Natural killer cell treated with Interleukin-12 subunit alpha and Interleukin-12 subunit beta and Interleukin-15 and Interleukin-18, amount 100 ng/mL, for 72 hours (primary cell): ENCODE measurements around the gene SARS2. TPM values are rescaled to one million over a fixed set of nuclear protein-coding genes. Genes with fewer than 3 reads are reported as not detected.

ENCODE experiments used
- ATAC-seq, 2 donors: fragments of 150-1000 bp; cut with Tn5 transposase in 1 of 2; sonication (Bioruptor Pico), chemical (Tn5 transposase) in 1 of 2; 2 replicates each; pipeline ENCODE4 v1.10.0; 2021
- DNase-seq: peaks from one replicate; pipeline ENCODE4 v3.0.0; 2022; ENCODE audit warnings: low spot score
- H3K27ac Mint-ChIP-seq, 2 donors: 1 replicate in 1 of 2; 2 replicates in 1 of 2; pipeline ENCODE4 v1.8.0; 2022; ENCODE audit warnings: mixed read lengths in 2 of 2, mild to moderate bottlenecking in 1 of 2, moderate library complexity in 1 of 2
- H3K27me3 Mint-ChIP-seq, 2 donors: 1 replicate in 1 of 2; 2 replicates in 1 of 2; pipeline ENCODE4 v1.8.0; 2022; ENCODE audit warnings: mixed read lengths in 2 of 2
- H3K36me3 Mint-ChIP-seq: one replicate; pipeline ENCODE4 v1.8.0; 2022; ENCODE audit warnings: mixed read lengths
- H3K4me1 Mint-ChIP-seq, 2 donors: 1 replicate in 1 of 2; 2 replicates in 1 of 2; pipeline ENCODE4 v1.8.0; 2022; ENCODE audit warnings: low read depth in 2 of 2, mixed read lengths in 2 of 2, mild to moderate bottlenecking in 1 of 2
- H3K4me3 Mint-ChIP-seq: one replicate; pipeline ENCODE4 v1.8.0; 2022; ENCODE audit warnings: mixed read lengths
- H3K9me3 Mint-ChIP-seq: 2 replicates; pipeline ENCODE4 v1.8.0; 2022; ENCODE audit warnings: mixed read lengths
- total RNA-seq, 2 donors: library from RNA; stranded (reverse); gene quantifications; one replicate each; pipeline ENCODE4 v1.2.3, GENCODE V29; 2022

Gene SARS2
- total RNA-seq, 2 donors from 2014 or later = 32.4 to 70.3 TPM

- no peaks in the 10 kb centered on the region for H3K36me3 Mint-ChIP-seq
- no peaks in the 10 kb centered on the region for H3K27me3 Mint-ChIP-seq
- no peaks in the 10 kb centered on the region for H3K9me3 Mint-ChIP-seq
- no peak for DNase-seq
- no peak overlapping the region for H3K4me3 Mint-ChIP-seq
- H3K4me1 Mint-ChIP-seq = peaks cover 0 to 4% of the 10 kb centered on the region in 2 donors
- ATAC-seq = no peak
- H3K27ac Mint-ChIP-seq = no peak overlapping the region
Observed at GRCh38 chr19:38959618-38960017, 29.1 kb upstream of the SARS2 start.

GRCh38 chr19:38958301-38958700 is 27.7 kb upstream of the SARS2 start:
- DNase-seq (no peak), ATAC-seq (no peak)
- no peaks in the 10 kb centered on the region for H3K36me3 Mint-ChIP-seq
- H3K4me3 Mint-ChIP-seq = no peak overlapping the region
- no peaks in the 10 kb centered on the region for H3K9me3 Mint-ChIP-seq
- H3K27ac Mint-ChIP-seq = no peak overlapping the region
- peaks cover 0 to 4% of the 10 kb centered on the region in 2 donors for H3K4me1 Mint-ChIP-seq
- H3K27me3 Mint-ChIP-seq = peaks cover 0 to 7% of the 10 kb centered on the region in 2 donors

GRCh38 chr19:38956264-38956663 is 25.7 kb upstream of the SARS2 start:
- ATAC-seq (no peak), DNase-seq (no peak)
- Mint-ChIP-seq H3K9me3 (no peaks in the 10 kb centered on the region), H3K27me3 (peaks cover 6 to 20% of the 10 kb centered on the region in 2 donors), H3K4me3 (no peak overlapping the region), H3K36me3 (no peaks in the 10 kb centered on the region), H3K4me1 (peaks cover 6% of the 10 kb centered on the region in 2 donors), H3K27ac (no peak overlapping the region)

- Mint-ChIP-seq H3K4me1 (peaks cover 6 to 14% of the 10 kb centered on the region in 2 donors), H3K4me3 (no peak overlapping the region)
Observed at GRCh38 chr19:38953677-38954076, 23.1 kb upstream of the SARS2 start.

GRCh38 chr19:38952395-38953165 is 22.0 kb upstream of the SARS2 start:
- Mint-ChIP-seq H3K4me1 (peaks cover 6 to 14% of the 10 kb centered on the region in 2 donors), H3K36me3 (no peaks in the 10 kb centered on the region), H3K27ac (no peak overlapping the region), H3K9me3 (no peaks in the 10 kb centered on the region), H3K4me3 (peak overlapping the region; percentile 11), H3K27me3 (peaks cover 6 to 20% of the 10 kb centered on the region in 2 donors)
- DNase-seq (no peak), ATAC-seq (no peak)

More at GRCh38 chr19:38953677-38954076, 23.1 kb upstream of the SARS2 start:
- Mint-ChIP-seq H3K27ac (no peak overlapping the region), H3K27me3 (peaks cover 6 to 20% of the 10 kb centered on the region in 2 donors), H3K9me3 (no peaks in the 10 kb centered on the region), H3K36me3 (no peaks in the 10 kb centered on the region)
- ATAC-seq (no peak), DNase-seq (no peak)

- H3K9me3 Mint-ChIP-seq = no peaks in the 10 kb centered on the region
- H3K4me1 Mint-ChIP-seq = peaks cover 6 to 14% of the 10 kb centered on the region in 2 donors
- H3K27me3 Mint-ChIP-seq = peaks cover 6 to 20% of the 10 kb centered on the region in 2 donors
- H3K36me3 Mint-ChIP-seq = no peaks in the 10 kb centered on the region
- no peak for DNase-seq
- no peak for ATAC-seq
- no peak overlapping the region for H3K27ac Mint-ChIP-seq
- no peak overlapping the region for H3K4me3 Mint-ChIP-seq
Observed at GRCh38 chr19:38951187-38951586, 20.6 kb upstream of the SARS2 start.

- no peaks in the 10 kb centered on the region for H3K36me3 Mint-ChIP-seq
- peaks cover 6 to 20% of the 10 kb centered on the region in 2 donors for H3K27me3 Mint-ChIP-seq
- DNase-seq (peak; percentile 93), ATAC-seq (peak; percentile 93 to 98)
- no peak overlapping the region for H3K4me3 Mint-ChIP-seq
- peaks cover 6 to 14% of the 10 kb centered on the region in 2 donors for H3K4me1 Mint-ChIP-seq
- no peak overlapping the region for H3K27ac Mint-ChIP-seq
- H3K9me3 Mint-ChIP-seq = no peaks in the 10 kb centered on the region
Observed at GRCh38 chr19:38949580-38950367, 19.2 kb upstream of the SARS2 start.

- H3K4me3 Mint-ChIP-seq = no peak overlapping the region
- no peaks in the 10 kb centered on the region for H3K36me3 Mint-ChIP-seq
- ATAC-seq (no peak), DNase-seq (no peak)
- H3K9me3 Mint-ChIP-seq = no peaks in the 10 kb centered on the region
- H3K27me3 Mint-ChIP-seq = no peaks in the 10 kb centered on the region
- H3K27ac Mint-ChIP-seq = no peak overlapping the region
- peaks cover 0 to 9% of the 10 kb centered on the region in 2 donors for H3K4me1 Mint-ChIP-seq
Observed at GRCh38 chr19:38946229-38947010, 15.9 kb upstream of the SARS2 start.

GRCh38 chr19:38945562-38946228 is 15.1 kb upstream of the SARS2 start:
- H3K4me1 Mint-ChIP-seq = peaks cover 4 to 9% of the 10 kb centered on the region in 2 donors

GRCh38 chr19:38944981-38945506 is 14.5 kb upstream of the SARS2 start:
- DNase-seq = no peak
- no peaks in the 10 kb centered on the region for H3K36me3 Mint-ChIP-seq

More at GRCh38 chr19:38945562-38946228, 15.1 kb upstream of the SARS2 start:
- ATAC-seq (no peak), DNase-seq (no peak)
- Mint-ChIP-seq H3K36me3 (no peaks in the 10 kb centered on the region), H3K27me3 (peaks cover 4 to 5% of the 10 kb centered on the region in 2 donors), H3K4me3 (no peak overlapping the region), H3K27ac (no peak overlapping the region), H3K9me3 (no peaks in the 10 kb centered on the region)

GRCh38 chr19:38942471-38943181 is 12.1 kb upstream of the SARS2 start:
- peak in 1 of 2 donors; percentile 11 for ATAC-seq
- no peak overlapping the region for H3K4me3 Mint-ChIP-seq
- no peak for DNase-seq
- H3K9me3 Mint-ChIP-seq = no peaks in the 10 kb centered on the region
- H3K4me1 Mint-ChIP-seq = peaks cover 0 to 4% of the 10 kb centered on the region in 2 donors
- peaks cover 5 to 8% of the 10 kb centered on the region in 2 donors for H3K27me3 Mint-ChIP-seq
- H3K27ac Mint-ChIP-seq = no peak overlapping the region
- H3K36me3 Mint-ChIP-seq = no peaks in the 10 kb centered on the region

More at GRCh38 chr19:38944981-38945506, 14.5 kb upstream of the SARS2 start:
- ATAC-seq = no peak
- Mint-ChIP-seq H3K4me1 (peaks cover 4 to 7% of the 10 kb centered on the region in 2 donors), H3K27ac (no peak overlapping the region), H3K4me3 (no peak overlapping the region), H3K27me3 (peaks cover 4 to 5% of the 10 kb centered on the region in 2 donors), H3K9me3 (no peaks in the 10 kb centered on the region)

- DNase-seq (no peak), ATAC-seq (no peak)
- H3K4me1 Mint-ChIP-seq = peaks cover 0 to 4% of the 10 kb centered on the region in 2 donors
- H3K27ac Mint-ChIP-seq = no peak overlapping the region
- no peaks in the 10 kb centered on the region for H3K36me3 Mint-ChIP-seq
- no peaks in the 10 kb centered on the region for H3K9me3 Mint-ChIP-seq
- H3K27me3 Mint-ChIP-seq = peaks cover 5 to 8% of the 10 kb centered on the region in 2 donors
- H3K4me3 Mint-ChIP-seq = no peak overlapping the region
Observed at GRCh38 chr19:38941979-38942378, 11.4 kb upstream of the SARS2 start.
